NB4 (cell line): Measurements from ENCODE around the gene ELF1.
A peak's percentile ranks its signal among the peaks of the same experiment; 100 is the strongest.

ENCODE experiments used
- MYC ChIP-seq: IDR thresholded peaks from 2 replicates; pipeline ENCODE4 v1.6.1; 2011; ENCODE audit warnings: low read depth, low read length
- POLR2A ChIP-seq: IDR thresholded peaks from 2 replicates; pipeline ENCODE4 v1.6.1; 2011; ENCODE audit warnings: mild to moderate bottlenecking; ENCODE audit not compliant: insufficient read length; ENCODE audit errors: extremely low read depth
- TF ChIP-seq, protein P1 (sequence below): IDR thresholded peaks from one replicate; pipeline ENCODE4 v1.5.1; 2012; ENCODE audit warnings: low read depth, low read length
- TF ChIP-seq, protein P2 (sequence below): IDR thresholded peaks from 2 replicates; pipeline ENCODE4 v1.6.1; 2011; ENCODE audit warnings: low read depth, low read length

DNA sequence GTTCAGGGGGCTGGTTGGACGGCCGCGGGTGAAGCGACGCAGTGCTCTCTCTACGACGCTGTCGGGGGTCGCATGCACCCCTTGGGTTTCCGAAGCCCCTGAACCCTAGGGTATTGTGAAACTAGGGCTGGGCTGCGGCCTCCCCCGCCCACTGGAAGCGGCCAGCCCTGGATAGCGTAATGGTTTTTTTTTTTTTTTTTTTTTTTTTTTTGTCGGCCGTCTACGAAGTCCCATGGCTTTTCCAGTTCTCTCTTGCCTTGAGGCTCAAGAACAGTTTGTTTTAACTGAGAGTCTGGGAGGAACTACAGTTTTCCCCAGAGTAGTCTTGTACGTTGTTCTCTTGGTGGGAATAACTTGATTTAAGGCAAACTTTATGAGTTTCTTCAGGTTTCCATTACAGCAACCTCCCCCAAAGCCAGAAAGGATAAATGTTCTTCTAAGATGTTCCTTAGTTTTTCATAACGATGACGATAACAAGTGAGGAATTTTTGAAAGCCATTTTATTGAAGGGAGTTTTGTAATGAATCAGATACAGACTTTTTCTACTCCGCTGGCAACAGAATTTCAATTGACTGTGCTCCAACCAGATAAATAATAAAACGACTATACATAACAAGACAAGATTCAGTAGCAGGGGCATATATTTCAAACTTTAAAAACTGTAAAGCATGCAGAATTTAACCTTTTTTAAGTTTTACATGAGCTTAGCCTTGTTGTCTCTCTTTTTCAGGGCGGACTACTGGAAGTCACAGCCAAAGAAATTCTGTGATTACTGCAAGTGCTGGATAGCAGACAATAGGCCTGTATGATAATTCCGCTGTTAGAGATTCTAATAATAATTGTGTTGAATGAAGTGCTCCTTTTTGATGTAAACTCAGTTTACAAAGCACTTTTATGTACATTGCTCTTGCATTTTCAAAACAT is 43.1 kb upstream of the ELF1 start:
- TF ChIP-seq, protein P1, sequence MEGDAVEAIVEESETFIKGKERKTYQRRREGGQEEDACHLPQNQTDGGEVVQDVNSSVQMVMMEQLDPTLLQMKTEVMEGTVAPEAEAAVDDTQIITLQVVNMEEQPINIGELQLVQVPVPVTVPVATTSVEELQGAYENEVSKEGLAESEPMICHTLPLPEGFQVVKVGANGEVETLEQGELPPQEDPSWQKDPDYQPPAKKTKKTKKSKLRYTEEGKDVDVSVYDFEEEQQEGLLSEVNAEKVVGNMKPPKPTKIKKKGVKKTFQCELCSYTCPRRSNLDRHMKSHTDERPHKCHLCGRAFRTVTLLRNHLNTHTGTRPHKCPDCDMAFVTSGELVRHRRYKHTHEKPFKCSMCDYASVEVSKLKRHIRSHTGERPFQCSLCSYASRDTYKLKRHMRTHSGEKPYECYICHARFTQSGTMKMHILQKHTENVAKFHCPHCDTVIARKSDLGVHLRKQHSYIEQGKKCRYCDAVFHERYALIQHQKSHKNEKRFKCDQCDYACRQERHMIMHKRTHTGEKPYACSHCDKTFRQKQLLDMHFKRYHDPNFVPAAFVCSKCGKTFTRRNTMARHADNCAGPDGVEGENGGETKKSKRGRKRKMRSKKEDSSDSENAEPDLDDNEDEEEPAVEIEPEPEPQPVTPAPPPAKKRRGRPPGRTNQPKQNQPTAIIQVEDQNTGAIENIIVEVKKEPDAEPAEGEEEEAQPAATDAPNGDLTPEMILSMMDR = no peak
- TF ChIP-seq POLR2A = no peak
- TF ChIP-seq MYC = peak; percentile 4; the same call in 1 of the 2 replicates
- TF ChIP-seq, protein P2, sequence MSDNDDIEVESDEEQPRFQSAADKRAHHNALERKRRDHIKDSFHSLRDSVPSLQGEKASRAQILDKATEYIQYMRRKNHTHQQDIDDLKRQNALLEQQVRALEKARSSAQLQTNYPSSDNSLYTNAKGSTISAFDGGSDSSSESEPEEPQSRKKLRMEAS = no peak
